ENCODE measurements around the gene PGBD2.
A peak's percentile ranks its signal among the peaks of the same experiment; 100 is the strongest.

PGBD2 gene

GRCh38 chr1:248906009-248906752 is at the start of gene PGBD2:
Gene PGBD2 (plus strand): TSS chr1:248906235. CDS start chr1:248913863, 7,628 bp downstream.
- TF ChIP-seq CTCF (IDR thresholded peaks at IDR 0.05; ENCODE audit: control insufficient read depth, extremely low read depth, insufficient read depth): peak; percentile 80
- DNase-seq (ENCODE audit: low read depth): peak; percentile 65
- H3K4me3 ChIP-seq (ENCODE audit: low read depth, low read length): peak within 1 kb of the TSS; percentile 71

GRCh38 chr1:248857201-248857600 is 48.8 kb upstream of the PGBD2 start:
- H3K4me3 ChIP-seq (ENCODE audit: low read depth, low read length): peak overlapping the region; percentile 84
- no peak for TF ChIP-seq CTCF (IDR thresholded peaks at IDR 0.05; ENCODE audit: control insufficient read depth, extremely low read depth, insufficient read depth)
- no peak for DNase-seq (ENCODE audit: low read depth)

GRCh38 chr1:248857749-248858095 is 48.3 kb upstream of the PGBD2 start:
- no peak for DNase-seq (ENCODE audit: low read depth)
- H3K4me3 ChIP-seq (ENCODE audit: low read depth, low read length): peak overlapping the region; percentile 84
- TF ChIP-seq CTCF (IDR thresholded peaks at IDR 0.05; ENCODE audit: control insufficient read depth, extremely low read depth, insufficient read depth): no peak

GRCh38 chr1:248858096-248858890 is 47.7 kb upstream of the PGBD2 start:
- peak; percentile 86 for DNase-seq (ENCODE audit: low read depth)
- peak; percentile 62 for TF ChIP-seq CTCF (IDR thresholded peaks at IDR 0.05; ENCODE audit: control insufficient read depth, extremely low read depth, insufficient read depth)
- H3K4me3 ChIP-seq (ENCODE audit: low read depth, low read length): peak overlapping the region; percentile 84

GRCh38 chr1:248858891-248859889 is 46.8 kb upstream of the PGBD2 start, which contains the start of gene ZNF692:
Gene ZNF692 (minus strand): TSS chr1:248859085. CDS start chr1:248858309, 776 bp downstream.
- peak within 1 kb of the TSS; percentile 84 for H3K4me3 ChIP-seq (ENCODE audit: low read depth, low read length)
- no peak for TF ChIP-seq CTCF (IDR thresholded peaks at IDR 0.05; ENCODE audit: control insufficient read depth, extremely low read depth, insufficient read depth)
- DNase-seq (ENCODE audit: low read depth): peak; percentile 94

- no peak for TF ChIP-seq CTCF (IDR thresholded peaks at IDR 0.05; ENCODE audit: control insufficient read depth, extremely low read depth, insufficient read depth)
- no peak for DNase-seq (ENCODE audit: low read depth)
- H3K4me3 ChIP-seq (ENCODE audit: low read depth, low read length): peak overlapping the region; percentile 84
Observed at GRCh38 chr1:248860007-248860406, 46.0 kb upstream of the PGBD2 start.

Measured in LNCaP clone FGC (cell line).